ENCODE data around the gene SCUBE2.
"Not testable (repeated sequence)": the region's sequence is repeated elsewhere in the genome, so short reads cannot be mapped to it uniquely, and the experiment has no call there.

SCUBE2 gene

DNA sequence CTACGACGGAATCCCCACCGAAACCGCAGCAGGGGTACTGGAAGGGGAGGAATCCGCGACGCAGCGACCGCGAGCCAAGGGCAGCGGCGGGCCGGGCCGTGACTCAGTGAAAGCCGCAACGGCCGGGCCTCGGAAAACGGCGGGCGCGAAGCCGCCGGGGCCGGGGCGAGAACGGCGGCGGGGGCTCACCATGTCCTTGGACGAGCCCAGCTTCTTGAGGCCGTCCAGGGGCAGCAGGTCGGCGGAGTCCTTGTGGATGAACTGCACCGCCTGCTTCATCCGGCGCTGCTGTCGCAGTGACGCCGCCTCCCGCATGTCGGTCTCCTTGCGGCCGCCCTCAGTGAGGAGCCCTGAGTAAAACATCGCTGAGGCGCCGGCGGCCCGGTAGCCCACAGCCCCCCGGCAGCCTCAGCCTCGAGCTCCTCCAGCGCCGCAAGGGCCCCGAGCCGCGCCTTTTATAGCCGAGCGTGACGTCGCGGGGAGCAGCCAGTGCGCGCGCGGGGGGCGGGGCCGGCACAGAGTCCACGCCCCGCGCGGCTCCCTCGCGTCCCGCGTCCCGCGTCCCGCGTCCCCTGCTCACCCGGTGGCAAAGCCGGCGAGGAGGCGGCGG is 87.7 kb downstream of the SCUBE2 start, which contains the start of gene NRIP3:
TSS of gene NRIP3 (minus strand) at position 429 of the 610 bp plus-strand sequence. CDS start at position 363, 66 bp downstream.
- no peak for DNase-seq

DNA sequence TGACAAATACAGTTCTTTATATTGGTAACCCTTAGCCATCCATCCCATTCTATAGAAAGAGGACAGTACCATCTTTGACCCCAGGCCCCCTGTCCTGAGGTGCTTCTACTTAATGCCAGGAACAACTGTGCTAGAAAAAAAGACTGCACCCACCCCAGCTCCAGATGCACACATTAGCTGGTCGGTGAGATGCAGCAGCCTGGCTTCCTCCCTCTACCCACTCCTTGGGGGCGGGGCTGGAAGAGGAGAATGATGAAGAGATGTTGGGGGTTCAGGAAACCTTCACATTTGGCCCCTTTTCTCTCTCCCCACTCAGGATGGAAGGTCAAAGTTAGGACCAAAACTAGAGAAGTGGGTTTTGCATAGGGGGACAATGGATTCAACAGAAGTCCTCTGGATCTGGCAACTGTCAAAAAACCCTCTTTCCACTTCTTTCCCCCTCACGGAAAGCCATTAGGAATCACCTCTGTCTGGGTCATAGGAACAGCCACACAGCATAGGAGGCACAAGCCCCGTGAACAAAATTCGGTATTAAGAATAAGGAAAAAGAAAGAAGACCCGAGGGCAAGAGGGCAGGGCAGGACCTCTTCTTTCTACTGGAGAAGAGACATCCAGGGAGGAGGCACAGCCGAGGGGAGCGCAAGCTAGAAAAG is 88.4 kb downstream of the SCUBE2 start:
- DNase-seq = no peak

DNA sequence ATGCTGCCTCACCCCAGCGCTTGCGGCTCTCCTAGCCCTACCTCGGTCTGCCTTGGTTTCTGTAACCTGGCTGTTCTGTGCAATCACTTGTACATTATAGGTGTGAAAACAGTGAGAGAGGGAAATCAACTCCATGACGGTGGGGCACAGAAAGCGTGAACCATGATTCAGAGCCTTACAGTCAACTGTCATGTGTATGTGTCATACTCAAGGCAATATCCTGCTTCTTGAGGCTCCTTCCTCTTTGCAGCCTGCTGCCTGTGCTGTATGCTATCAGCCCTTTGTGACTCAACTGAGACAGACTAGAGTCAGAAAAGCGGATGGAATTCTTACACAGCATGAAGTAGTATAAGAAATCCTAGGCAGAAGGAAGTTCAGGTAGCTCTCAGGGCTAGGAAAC is 89.7 kb downstream of the SCUBE2 start:
- DNase-seq = no peak

GRCh38 chr11:8998017-8998416 is 93.4 kb downstream of the SCUBE2 start:
- DNase-seq = no peak

DNA sequence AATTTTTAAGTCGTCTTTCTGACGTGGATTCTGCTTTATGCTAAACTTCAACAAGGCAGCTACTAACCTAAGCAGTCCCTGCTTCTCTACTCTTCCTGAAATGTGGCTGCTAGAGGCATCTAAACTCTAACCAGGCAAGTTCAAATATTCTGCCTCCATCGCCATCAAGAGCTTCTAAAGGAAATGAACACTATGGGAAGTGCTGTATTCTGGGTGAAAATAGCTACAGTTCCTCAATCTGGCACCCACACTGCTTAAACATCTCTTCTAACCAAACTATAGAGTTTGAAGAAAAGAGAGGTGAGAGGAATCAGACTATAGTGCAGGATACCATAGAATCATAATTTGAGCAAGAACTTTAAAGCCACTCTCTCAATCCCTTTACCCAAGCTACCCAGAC is 93.9 kb downstream of the SCUBE2 start:
- no peak for DNase-seq

DNA sequence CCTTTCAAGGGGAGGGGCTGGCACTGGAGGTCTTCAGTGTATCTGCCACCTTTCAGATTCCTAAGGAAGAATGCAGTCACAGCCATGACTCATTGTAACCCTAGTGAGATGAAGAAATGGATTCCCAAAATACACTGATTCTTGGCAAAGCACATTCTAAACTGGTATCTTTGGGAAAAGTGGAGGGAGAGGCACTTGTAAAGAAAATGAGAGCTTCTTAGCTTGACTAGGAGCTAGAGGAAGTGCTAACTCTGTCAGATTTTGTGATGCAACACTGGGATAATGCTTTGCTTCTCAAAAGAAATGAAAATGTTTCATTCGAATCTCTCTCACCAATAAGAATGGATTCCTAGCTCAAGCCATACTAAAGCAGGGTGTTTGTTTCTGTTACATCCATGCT is 101.9 kb downstream of the SCUBE2 start:
- no peak for DNase-seq

DNA sequence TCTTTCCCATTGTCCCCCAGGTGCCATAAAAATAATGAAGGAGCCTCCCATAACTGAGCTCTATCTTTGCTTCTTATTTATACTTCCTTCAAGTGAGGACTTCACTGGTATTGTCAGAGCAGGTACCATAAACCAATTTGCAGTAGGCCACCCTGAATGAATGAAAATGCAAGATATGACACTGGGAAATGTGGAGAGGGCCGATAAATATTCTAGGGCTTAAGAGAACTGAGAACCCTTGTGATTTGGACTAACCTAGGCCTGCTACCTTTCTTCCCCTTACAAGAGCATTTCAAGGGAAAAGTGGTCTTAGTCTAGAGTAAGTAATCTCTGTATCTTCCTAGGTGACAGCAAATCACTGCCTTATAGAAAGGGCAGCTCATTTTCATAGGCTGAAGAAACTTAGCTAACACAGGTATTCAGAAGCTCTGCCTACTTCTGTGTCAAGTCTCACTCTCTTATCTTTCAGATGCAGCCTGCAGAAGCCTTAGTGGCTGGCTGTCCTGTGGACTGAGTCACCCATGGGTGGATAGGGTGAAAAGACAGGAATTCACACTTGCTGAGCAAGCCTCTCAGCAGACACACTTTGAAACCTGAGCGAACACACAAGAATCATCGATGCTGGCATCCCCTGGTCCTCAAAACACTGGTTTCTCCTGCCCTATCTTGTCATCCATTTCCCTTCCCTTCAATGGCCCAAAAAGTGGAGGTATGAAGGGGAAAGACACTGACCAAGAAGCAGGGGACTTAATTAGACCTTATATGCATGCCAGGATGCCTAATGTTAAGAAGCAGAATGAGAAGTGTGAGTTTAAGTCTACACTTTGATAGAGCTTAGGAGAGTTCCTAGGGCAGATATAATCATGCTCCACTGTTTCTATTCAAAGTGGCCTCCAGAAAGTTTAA is 102.8 kb downstream of the SCUBE2 start:
- DNase-seq = no peak

DNA sequence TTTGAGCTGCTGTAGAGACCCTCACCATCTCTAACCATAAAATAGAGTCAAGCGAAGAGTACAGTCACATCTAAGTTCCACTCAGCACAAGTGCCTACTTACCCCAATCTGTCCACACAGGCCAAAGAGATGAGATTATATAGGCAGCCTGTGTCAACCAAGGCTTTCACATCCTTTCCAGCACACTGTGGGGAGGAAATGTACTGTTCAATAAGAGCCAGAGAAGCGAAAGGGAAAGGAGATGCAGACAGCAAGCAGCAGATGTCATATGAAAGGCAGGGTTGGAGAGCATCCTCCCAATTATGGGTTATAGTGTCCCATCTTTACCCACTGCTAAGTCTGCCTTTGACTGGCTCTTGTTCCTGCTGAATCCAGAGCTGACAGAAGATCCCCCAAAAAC is 104.0 kb downstream of the SCUBE2 start:
- DNase-seq = no peak

- not testable (repeated sequence) for DNase-seq
Observed at GRCh38 chr11:8986772-8987171, 104.6 kb downstream of the SCUBE2 start.

GRCh38 chr11:8985462-8985861 is 105.9 kb downstream of the SCUBE2 start:
- no peak for DNase-seq

- no peak for DNase-seq
Observed at GRCh38 chr11:8983552-8983951, 107.8 kb downstream of the SCUBE2 start.

- no peak for DNase-seq
Observed at GRCh38 chr11:8980485-8980884, 110.9 kb downstream of the SCUBE2 start.

DNA sequence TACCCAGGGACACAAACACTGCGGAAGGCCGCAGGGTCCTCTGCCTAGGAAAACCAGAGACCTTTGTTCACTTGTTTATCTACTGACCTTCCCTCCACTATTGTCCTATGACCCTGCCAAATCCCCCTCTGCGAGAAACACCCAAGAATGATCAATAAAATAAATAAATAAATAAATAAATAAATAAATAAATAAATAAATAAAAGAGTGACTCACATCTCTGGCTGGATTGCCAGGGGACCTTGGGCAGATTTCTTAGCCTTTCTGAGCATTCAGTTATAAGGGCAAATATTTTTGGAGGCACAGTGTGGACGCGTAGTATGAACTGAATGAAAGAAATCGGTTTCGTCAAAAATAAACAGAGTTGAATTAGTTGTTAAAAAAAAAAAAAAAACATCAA is 112.0 kb downstream of the SCUBE2 start:
- DNase-seq = not testable (repeated sequence)

- no peak for DNase-seq
Observed at GRCh38 chr11:8973121-8973520, 118.3 kb downstream of the SCUBE2 start.

DNA sequence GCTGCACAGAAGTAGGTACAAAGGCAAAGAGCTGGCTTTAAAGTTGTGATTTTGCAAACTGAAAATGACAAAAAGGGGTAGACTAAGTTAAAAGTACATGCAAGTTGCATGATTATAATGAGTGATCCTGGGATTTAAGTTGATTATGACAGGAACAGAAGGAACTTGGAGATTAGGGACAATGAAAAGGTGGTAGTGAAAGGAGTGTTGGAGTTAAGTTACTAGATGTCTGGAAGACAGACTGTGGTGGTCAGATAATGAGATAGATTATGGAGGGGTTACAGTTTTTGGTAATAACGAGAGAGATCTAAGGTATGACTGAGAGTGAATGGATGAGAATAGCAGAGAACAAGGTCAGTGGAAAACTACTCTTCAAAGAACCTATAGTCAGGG is 119.5 kb downstream of the SCUBE2 start:
- DNase-seq = no peak

DNA sequence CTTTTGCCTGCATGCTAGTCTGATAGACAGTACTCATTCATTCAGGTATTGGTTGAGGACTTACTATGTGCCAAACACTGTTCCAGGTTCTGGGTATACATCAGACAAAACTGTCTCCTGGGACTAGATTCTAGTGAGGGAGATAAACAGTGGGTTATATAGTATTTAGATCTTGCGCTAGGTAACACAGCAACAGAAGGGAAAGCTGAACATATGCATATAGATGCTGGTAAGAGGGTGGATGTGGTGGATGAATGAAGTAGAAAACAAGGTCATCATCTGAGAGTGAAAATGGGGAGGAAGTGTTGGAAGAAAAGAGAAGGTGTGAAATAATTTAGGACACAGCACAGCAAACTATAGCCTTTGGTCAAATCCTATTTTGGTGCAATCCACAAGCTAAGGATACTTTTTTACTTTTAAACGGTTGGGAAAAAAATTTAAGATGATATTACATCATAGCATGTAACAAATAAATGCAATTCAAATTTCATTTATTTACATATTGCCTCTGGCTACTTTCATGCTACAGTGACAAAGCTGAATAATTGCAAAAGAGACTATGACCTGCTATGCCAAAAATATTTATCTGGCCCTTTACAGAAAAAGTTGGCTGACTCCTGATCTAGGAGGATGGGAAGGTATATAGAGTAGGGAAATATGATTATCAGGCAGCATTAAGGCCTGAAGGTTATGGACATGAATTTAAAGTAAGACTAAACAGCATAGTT is 120.0 kb downstream of the SCUBE2 start:
- no peak for DNase-seq

Data from SHP77 treated with DMSO at 0.1 percent for 48 hours (cell line).